ENCODE measurements around the gene CAMKMT.
"Not testable (repeated sequence)": the region's sequence is repeated elsewhere in the genome, so short reads cannot be mapped to it uniquely, and the experiment has no call there.

CAMKMT gene

GRCh38 chr2:44354761-44355160, 7.0 kb upstream of the CAMKMT start:
- Histone ChIP-seq H3K4me3 (no peak overlapping the region), H3K27ac (no peak overlapping the region)

GRCh38 chr2:44358503-44358902, 3.2 kb upstream of the CAMKMT start:
- Histone ChIP-seq H3K4me3 (no peak overlapping the region), H3K27ac (no peak overlapping the region)

- Histone ChIP-seq H3K27ac (peak overlapping the region; percentile 34 to 99 (median 97)), H3K4me3 (peak overlapping the region; percentile 73 to 99 (median 85))
These were observed 908 bp upstream of the CAMKMT start for GRCh38 chr2:44360749-44361329.

GRCh38 chr2:44362207-44363015, 664 bp downstream of the CAMKMT start:
- H3K4me3 ChIP-seq = peak overlapping the region; percentile 73 to 99 (median 85)
- H3K27ac ChIP-seq = peak overlapping the region; percentile 52 to 99 (median 97)

GRCh38 chr2:44364604-44365003, 2.9 kb downstream of the CAMKMT start:
- Histone ChIP-seq H3K27ac (no peak overlapping the region), H3K4me3 (no peak overlapping the region)

- no peak overlapping the region for H3K4me3 ChIP-seq
- no peak overlapping the region for H3K27ac ChIP-seq
These were observed 5.8 kb downstream of the CAMKMT start for GRCh38 chr2:44367591-44367990.

- no peak overlapping the region for H3K4me3 ChIP-seq
These were observed 7.6 kb downstream of the CAMKMT start for GRCh38 chr2:44369392-44369791.

GRCh38 chr2:44371445-44371844, 9.7 kb downstream of the CAMKMT start:
- no peak overlapping the region for H3K27ac ChIP-seq

More at GRCh38 chr2:44369392-44369791, 7.6 kb downstream of the CAMKMT start:
- no peak overlapping the region for H3K27ac ChIP-seq

GRCh38 chr2:44372246-44372645, 10.5 kb downstream of the CAMKMT start:
- H3K27ac ChIP-seq = no peak overlapping the region
- no peak overlapping the region for H3K4me3 ChIP-seq

More at GRCh38 chr2:44371445-44371844, 9.7 kb downstream of the CAMKMT start:
- no peak overlapping the region for H3K4me3 ChIP-seq

- no peak overlapping the region for H3K4me3 ChIP-seq
These were observed 15.7 kb downstream of the CAMKMT start for GRCh38 chr2:44377486-44377885.

GRCh38 chr2:44385226-44385625, 23.5 kb downstream of the CAMKMT start:
- H3K27ac ChIP-seq, H3K4me3 ChIP-seq: not testable (repeated sequence)

More at GRCh38 chr2:44377486-44377885, 15.7 kb downstream of the CAMKMT start:
- no peak overlapping the region for H3K27ac ChIP-seq

GRCh38 chr2:44388877-44389276, 27.1 kb downstream of the CAMKMT start:
- H3K27ac ChIP-seq = no peak overlapping the region
- H3K4me3 ChIP-seq = no peak overlapping the region

- Histone ChIP-seq H3K4me3 (no peak overlapping the region), H3K27ac (no peak overlapping the region)
These were observed 28.1 kb downstream of the CAMKMT start for GRCh38 chr2:44389895-44390294.

GRCh38 chr2:44392338-44392943, 30.7 kb downstream of the CAMKMT start:
- no peak overlapping the region for H3K27ac ChIP-seq
- H3K4me3 ChIP-seq = no peak overlapping the region

- H3K27ac ChIP-seq = no peak overlapping the region
- H3K4me3 ChIP-seq = peak overlapping the region in 1 of 7 experiments; percentile 4
These were observed 35.9 kb downstream of the CAMKMT start for GRCh38 chr2:44397447-44398175.

GRCh38 chr2:44398243-44398897, 36.6 kb downstream of the CAMKMT start:
- peak overlapping the region in 1 of 7 experiments; percentile 4 for H3K4me3 ChIP-seq

GRCh38 chr2:44420725-44421124, 59.0 kb downstream of the CAMKMT start:
- Histone ChIP-seq H3K4me3 (no peak overlapping the region), H3K27ac (no peak overlapping the region)

More at GRCh38 chr2:44398243-44398897, 36.6 kb downstream of the CAMKMT start:
- H3K27ac ChIP-seq = no peak overlapping the region

GRCh38 chr2:44424211-44424610, 62.5 kb downstream of the CAMKMT start:
- Histone ChIP-seq H3K27ac (no peak overlapping the region), H3K4me3 (no peak overlapping the region)

GRCh38 chr2:44429034-44429433, 67.3 kb downstream of the CAMKMT start:
- H3K27ac ChIP-seq = no peak overlapping the region
- no peak overlapping the region for H3K4me3 ChIP-seq

- no peak overlapping the region for H3K4me3 ChIP-seq
- no peak overlapping the region for H3K27ac ChIP-seq
These were observed 68.6 kb downstream of the CAMKMT start for GRCh38 chr2:44430342-44430741.
